Measurements from ENCODE around the gene OR10J4.

Gene OR10J4

GRCh38 chr1:159474926-159475325 lies 42.9 kb downstream of the OR10J4 start:
- WGBS, 2 experiments: 90 to 94% methylated on average over 1 of the region's 1 CpG

More at GRCh38 chr1:159474926-159475325, 42.9 kb downstream of the OR10J4 start:
- Histone ChIP-seq H3K9me3 (ENCODE audit: control insufficient read depth, low read length) (no peaks in the 10 kb centered on the region), H3K27me3 (ENCODE audit: control insufficient read depth, insufficient read depth, low read length, poor library complexity, severe bottlenecking) (no peaks in the 10 kb centered on the region), H3K4me1 (ENCODE audit: control insufficient read depth, insufficient read depth, low read length) (no peaks in the 10 kb centered on the region), H3K27ac (ENCODE audit: insufficient read depth, low read depth, low read length, poor library complexity, severe bottlenecking) (no peak overlapping the region), H3K36me3 (ENCODE audit: control insufficient read depth, insufficient read depth, low read length) (no peaks in the 10 kb centered on the region), H3K4me3 (ENCODE audit: insufficient read depth, low read depth, low read length) (no peak overlapping the region)

All from ectodermal cell (in vitro differentiated cells).